Activated CD8-positive, alpha-beta memory T cell treated with anti-CD3 and anti-CD28 coated beads, Interleukin-2, amount 50 U/mL, for 24 hours (primary cell): Measurements from ENCODE around the gene NPW.

ENCODE experiments used
- DNase-seq: peaks from one replicate; pipeline ENCODE4 v3.0.0-alpha.2; 2020; ENCODE audit errors: extremely low read depth

The NPW gene

GRCh38 chr16:1984347-1985225 is 35.0 kb upstream of the NPW start:
- DNase-seq, result no peak

GRCh38 chr16:1985466-1986150 is 34.0 kb upstream of the NPW start:
- no peak for DNase-seq

GRCh38 chr16:1987198-1987597 is 32.4 kb upstream of the NPW start:
- DNase-seq, result no peak

- DNase-seq, result no peak
These were observed 30.1 kb upstream of the NPW start, which contains the start of gene SYNGR3 for GRCh38 chr16:1989209-1990100. SYNGR3 (plus strand) TSS chr16:1989970; CDS start chr16:1990103, 133 bp downstream.

- DNase-seq, result no peak
These were observed 29.6 kb upstream of the NPW start for GRCh38 chr16:1990101-1990350.

- DNase-seq, result no peak
These were observed 29.0 kb upstream of the NPW start for GRCh38 chr16:1990351-1991134.

- DNase-seq, result no peak
These were observed 28.4 kb upstream of the NPW start for GRCh38 chr16:1991135-1991551.

- DNase-seq, result no peak
These were observed 28.0 kb upstream of the NPW start for GRCh38 chr16:1991588-1991947.

GRCh38 chr16:1991948-1992703 is 27.5 kb upstream of the NPW start:
- DNase-seq, result peak; percentile 91

- no peak for DNase-seq
These were observed 26.8 kb upstream of the NPW start for GRCh38 chr16:1992704-1993317.

- no peak for DNase-seq
These were observed 25.9 kb upstream of the NPW start for GRCh38 chr16:1993731-1994131.

- DNase-seq, result no peak
These were observed 21.9 kb upstream of the NPW start for GRCh38 chr16:1997494-1998359.

- no peak for DNase-seq
These were observed 21.2 kb upstream of the NPW start for GRCh38 chr16:1998360-1998835.

GRCh38 chr16:1998852-1999801 is 20.5 kb upstream of the NPW start:
- no peak for DNase-seq

GRCh38 chr16:1999866-2000514 is 19.6 kb upstream of the NPW start:
- DNase-seq, result no peak

GRCh38 chr16:2001035-2001434 is 18.6 kb upstream of the NPW start:
- DNase-seq, result no peak
